C1 segment of cervical spinal cord (tissue), 14 donors: ENCODE results near the gene PPIE.

ENCODE experiments used
- DNase-seq, 14 donors: peaks; one replicate each; lab custom pipeline; 2025; lab: John Stamatoyannopoulos, UW

Gene PPIE

DNA sequence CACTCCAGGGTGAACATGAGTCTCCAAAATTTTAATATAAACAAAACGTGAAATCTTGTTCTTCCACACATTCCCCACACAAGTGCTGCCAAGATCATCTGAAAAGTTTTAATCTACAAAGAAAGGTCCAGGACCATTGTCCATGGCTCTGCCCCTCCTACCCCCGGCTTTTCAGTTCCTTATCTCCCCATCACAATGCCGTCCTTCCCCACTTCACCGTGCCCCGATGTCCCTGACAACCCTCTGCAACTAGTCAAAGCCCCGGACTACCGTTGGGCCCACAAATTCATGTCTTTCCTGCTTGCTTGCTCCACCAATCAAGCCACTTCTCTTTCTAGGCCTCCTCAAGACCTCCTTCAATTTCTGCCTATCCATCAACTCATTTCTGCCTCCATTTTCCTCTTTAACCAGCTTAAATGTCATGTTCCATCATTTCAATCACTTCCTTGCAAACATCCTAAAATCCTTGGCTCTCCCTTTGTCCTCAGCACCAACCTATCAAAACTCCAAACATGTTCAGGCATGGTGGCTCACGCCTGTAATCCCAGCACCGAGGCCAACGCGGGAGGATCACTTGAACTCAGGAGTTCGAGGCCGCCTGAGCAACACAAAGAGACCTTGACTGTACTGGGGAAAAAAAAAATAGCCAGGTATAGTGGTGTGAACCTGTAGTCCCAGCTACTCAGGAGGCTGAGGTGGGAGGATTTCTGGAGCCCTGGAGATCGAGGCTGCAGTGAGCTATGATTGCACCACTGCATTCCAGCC lies 64.0 kb downstream of the PPIE start:
- DNase-seq = no peak

GRCh38 chr1:39805385-39805784 lies 66.7 kb downstream of the PPIE start:
- DNase-seq = no peak

- DNase-seq = no peak
Observed at GRCh38 chr1:39808784-39809517, 70.3 kb downstream of the PPIE start.

DNA sequence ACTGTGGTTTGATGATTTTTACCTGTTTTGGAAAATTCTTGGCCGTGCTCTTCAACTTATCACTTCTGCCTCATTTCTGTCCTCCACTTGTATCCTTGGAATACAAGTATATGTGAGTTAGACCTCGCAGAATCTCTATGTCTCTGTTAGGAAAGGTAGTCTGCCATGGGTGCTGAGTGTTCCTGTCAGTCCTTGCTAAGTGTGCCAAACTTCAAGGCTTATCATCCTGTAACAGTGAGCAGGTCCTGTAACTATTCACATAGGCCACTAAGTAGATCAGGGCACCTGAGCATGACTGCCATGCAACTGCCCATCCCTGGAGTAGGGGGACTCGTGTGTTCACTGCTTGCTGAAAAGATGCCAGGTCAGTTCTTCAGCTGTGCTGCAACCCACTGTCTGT lies 74.2 kb downstream of the PPIE start:
- no peak for DNase-seq
